ENCODE results near the gene GABRA1.

GABRA1 gene

DNA sequence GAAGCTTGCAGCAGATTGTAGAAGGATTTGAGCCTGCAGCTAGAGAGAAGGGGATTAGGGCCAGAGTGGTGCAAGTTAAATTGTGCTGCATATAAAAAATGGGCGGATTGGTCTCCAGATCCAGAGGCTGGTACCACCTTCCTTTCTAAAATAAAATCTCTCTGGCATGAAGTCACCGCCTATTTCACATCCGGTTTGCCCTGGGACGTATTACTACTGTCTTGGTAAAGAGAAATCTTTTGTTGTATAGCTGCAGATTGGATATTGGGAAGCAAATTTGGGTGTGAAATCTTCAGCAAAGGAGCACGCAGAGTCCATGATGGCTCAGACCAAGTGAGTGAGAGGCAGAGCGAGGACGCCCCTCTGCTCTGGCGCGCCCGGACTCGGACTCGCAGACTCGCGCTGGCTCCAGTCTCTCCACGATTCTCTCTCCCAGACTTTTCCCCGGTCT is at the start of gene GABRA1:
Gene GABRA1, plus strand, starts transcription at position 180 of the 451 bp plus-strand sequence. CDS start 2,691 bp downstream, outside the sequence.
- TF ChIP-seq, protein P1, sequence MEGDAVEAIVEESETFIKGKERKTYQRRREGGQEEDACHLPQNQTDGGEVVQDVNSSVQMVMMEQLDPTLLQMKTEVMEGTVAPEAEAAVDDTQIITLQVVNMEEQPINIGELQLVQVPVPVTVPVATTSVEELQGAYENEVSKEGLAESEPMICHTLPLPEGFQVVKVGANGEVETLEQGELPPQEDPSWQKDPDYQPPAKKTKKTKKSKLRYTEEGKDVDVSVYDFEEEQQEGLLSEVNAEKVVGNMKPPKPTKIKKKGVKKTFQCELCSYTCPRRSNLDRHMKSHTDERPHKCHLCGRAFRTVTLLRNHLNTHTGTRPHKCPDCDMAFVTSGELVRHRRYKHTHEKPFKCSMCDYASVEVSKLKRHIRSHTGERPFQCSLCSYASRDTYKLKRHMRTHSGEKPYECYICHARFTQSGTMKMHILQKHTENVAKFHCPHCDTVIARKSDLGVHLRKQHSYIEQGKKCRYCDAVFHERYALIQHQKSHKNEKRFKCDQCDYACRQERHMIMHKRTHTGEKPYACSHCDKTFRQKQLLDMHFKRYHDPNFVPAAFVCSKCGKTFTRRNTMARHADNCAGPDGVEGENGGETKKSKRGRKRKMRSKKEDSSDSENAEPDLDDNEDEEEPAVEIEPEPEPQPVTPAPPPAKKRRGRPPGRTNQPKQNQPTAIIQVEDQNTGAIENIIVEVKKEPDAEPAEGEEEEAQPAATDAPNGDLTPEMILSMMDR (IDR thresholded peaks at IDR 0.05; ENCODE audit: low read depth, low read length), result no peak
- in situ Hi-C loops (cut with HindIII; ENCODE audit: low sequenced_read_pairs), result no loop called here
- H3K4me3 ChIP-seq (ENCODE audit: low read depth, low read length), result peak within 1 kb of the TSS; percentile 13

DNA sequence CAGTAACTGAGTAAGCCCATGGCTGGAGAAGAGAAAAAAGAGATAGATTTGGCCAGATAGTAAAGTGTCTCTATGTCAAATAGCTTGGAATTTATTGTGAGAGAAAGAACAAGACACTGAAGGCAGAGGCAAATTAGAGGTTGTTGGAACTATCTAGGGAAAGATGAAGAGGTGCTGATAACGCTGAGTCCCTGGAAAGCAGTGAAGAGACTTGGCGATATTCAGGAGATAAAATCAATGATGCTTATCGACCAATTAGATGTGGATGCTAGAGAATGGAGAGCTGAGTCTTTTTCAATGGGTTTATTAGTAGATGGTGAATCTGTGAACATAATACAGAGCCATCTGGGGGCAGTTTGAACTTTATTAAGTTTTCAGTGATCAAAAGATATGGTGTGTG is 48.6 kb upstream of the GABRA1 start:
- H3K4me3 ChIP-seq (ENCODE audit: low read depth, low read length), result no peak overlapping the region
- TF ChIP-seq, protein P1 (IDR thresholded peaks at IDR 0.05; ENCODE audit: low read depth, low read length), result no peak
- no peak for DNase-seq (ENCODE audit: low read depth, low spot score)
- in situ Hi-C loops (cut with HindIII; ENCODE audit: low sequenced_read_pairs), result no loop called here

More for the DNA sequence above, at the start of gene GABRA1:
- DNase-seq (ENCODE audit: low read depth, low spot score), result no peak

- H3K4me3 ChIP-seq (ENCODE audit: low read depth, low read length), result no peak overlapping the region
- TF ChIP-seq, protein P1 (IDR thresholded peaks at IDR 0.05; ENCODE audit: low read depth, low read length), result no peak
- in situ Hi-C loops (cut with HindIII; ENCODE audit: low sequenced_read_pairs), result no loop called here
- no peak for DNase-seq (ENCODE audit: low read depth, low spot score)
Observed at GRCh38 chr5:161804263-161804662, 43.7 kb upstream of the GABRA1 start.

- in situ Hi-C loops (cut with HindIII; ENCODE audit: low sequenced_read_pairs), result no loop called here
- no peak for DNase-seq (ENCODE audit: low read depth, low spot score)
- no peak overlapping the region for H3K4me3 ChIP-seq (ENCODE audit: low read depth, low read length)
- TF ChIP-seq, protein P1 (IDR thresholded peaks at IDR 0.05; ENCODE audit: low read depth, low read length), result no peak
Observed at GRCh38 chr5:161846746-161847145, 1.2 kb upstream of the GABRA1 start.

- in situ Hi-C loops (cut with HindIII; ENCODE audit: low sequenced_read_pairs), result no loop called here
- H3K4me3 ChIP-seq (ENCODE audit: low read depth, low read length), result no peak overlapping the region
- TF ChIP-seq, protein P1 (IDR thresholded peaks at IDR 0.05; ENCODE audit: low read depth, low read length), result no peak
- DNase-seq (ENCODE audit: low read depth, low spot score), result no peak
Observed at GRCh38 chr5:161847447-161847846, 473 bp upstream of the GABRA1 start.

GRCh38 chr5:161850491-161850890 is 2.6 kb downstream of the GABRA1 start:
- no peak overlapping the region for H3K4me3 ChIP-seq (ENCODE audit: low read depth, low read length)
- TF ChIP-seq, protein P1 (IDR thresholded peaks at IDR 0.05; ENCODE audit: low read depth, low read length), result no peak
- no peak for DNase-seq (ENCODE audit: low read depth, low spot score)
- in situ Hi-C loops (cut with HindIII; ENCODE audit: low sequenced_read_pairs), result no loop called here

Measured in astrocyte of the spinal cord (primary cell).